ENCODE results near the gene UNK. TPM values are rescaled to one million over a fixed set of nuclear protein-coding genes. Genes with fewer than 3 reads are reported as not detected.

Gene UNK
- total and polyA plus RNA-seq, 2 donors (not counting 3 experiments of a cell fraction or from before 2014, with no cell fraction given): 18.0 to 23.2 TPM

DNA sequence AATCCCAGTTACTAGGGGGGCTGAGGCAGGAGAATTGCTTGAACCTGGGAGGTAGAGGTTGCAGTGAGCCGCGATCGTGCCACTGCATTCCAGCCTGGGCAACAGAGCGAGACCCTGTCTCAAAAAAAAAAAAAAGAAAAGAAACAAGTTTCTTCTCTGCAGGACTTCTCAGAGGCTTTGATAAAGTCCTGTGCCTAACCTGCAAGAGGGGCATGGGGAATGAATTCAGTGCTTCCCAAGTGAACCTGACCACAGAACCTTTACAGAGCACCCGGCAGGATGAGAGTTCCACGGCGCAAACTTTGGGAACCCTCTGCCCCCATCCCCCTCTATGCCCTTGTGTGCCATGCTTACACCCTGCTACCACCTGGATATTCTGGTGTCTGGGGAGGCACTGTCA is 45.4 kb upstream of the UNK start:
- no TSS peak for BruUV-seq (replicated peaks)
- Histone ChIP-seq H3K9ac (replicated peaks; ENCODE audit: extremely low read depth, insufficient read depth, low read length) (no peak overlapping the region), H3K27me3 (ENCODE audit: control insufficient read depth in 2 of 2, insufficient read depth in 2 of 2, low read length in 2 of 2) (no peaks in the 10 kb centered on the region), H3K4me2 (ENCODE audit: insufficient read depth, low read length) (no peak overlapping the region), H3K27ac (ENCODE audit: insufficient read depth, low read depth, low read length) (no peak overlapping the region), H3K4me3 (replicated peaks in 1 of 3; ENCODE audit: insufficient read depth in 1 of 3, low read depth in 1 of 3, low read length in 3 of 3) (no peak overlapping the region), H3K4me1 (ENCODE audit: control insufficient read depth, extremely low read depth, insufficient read depth, low read length) (no peaks in the 10 kb centered on the region), H3K36me3 (ENCODE audit: control insufficient read depth in 2 of 2, extremely low read depth in 1 of 2, insufficient read depth in 2 of 2, low read length in 2 of 2) (no peaks in the 10 kb centered on the region), H3K9me3 (replicated peaks; ENCODE audit: control insufficient read depth, insufficient read depth, low read length) (no peaks in the 10 kb centered on the region), H4K20me1 (replicated peaks; ENCODE audit: control insufficient read depth, extremely low read depth, insufficient read depth, low read length) (no peaks in the 10 kb centered on the region), H2AFZ (ENCODE audit: low read depth, low read length) (no peak overlapping the region), H3K9me1 (replicated peaks; ENCODE audit: control insufficient read depth, extremely low read depth, insufficient read depth, low read length) (no peaks in the 10 kb centered on the region), H3K79me2 (ENCODE audit: control insufficient read depth, insufficient read depth, low read length) (no peaks in the 10 kb centered on the region)
- dilution Hi-C loops (cut with MboI; ENCODE audit: extremely low pct_ligation_motif_present, low sequenced_read_pairs): no loop called here
- DNase-seq (ENCODE audit: low read depth, low spot score): no peak
- FAIRE-seq: no peak
- ChIA-PET POLR2A (interaction anchor here (1.2 kb wide), 1 partner anchor 72 kb away, joined by 3 read pairs; the partner anchor contains the start of genes RECQL5 and SAP30BP), CTCF (interaction anchor here (1.3 to 5.9 kb wide), 7 partner anchors 8 to 106 kb away, joined by 4 to 35 read pairs (median 6); partner anchors contain the start of gene SMIM5)
- intact Hi-C loops (cut with micrococcal nuclease): no loop called here
- TF ChIP-seq POLR2AphosphoS5 (IDR thresholded peaks at IDR 0.05; ENCODE audit: insufficient read depth, low read depth, low read length) (no peak), EZH2 (IDR thresholded peaks at IDR 0.05; ENCODE audit: borderline replicate concordance, low read depth, low read length, severe bottlenecking) (no peak), MYC (IDR thresholded peaks at IDR 0.05; ENCODE audit: low read depth, low read length) (no peak)
- TF ChIP-seq, protein P1, sequence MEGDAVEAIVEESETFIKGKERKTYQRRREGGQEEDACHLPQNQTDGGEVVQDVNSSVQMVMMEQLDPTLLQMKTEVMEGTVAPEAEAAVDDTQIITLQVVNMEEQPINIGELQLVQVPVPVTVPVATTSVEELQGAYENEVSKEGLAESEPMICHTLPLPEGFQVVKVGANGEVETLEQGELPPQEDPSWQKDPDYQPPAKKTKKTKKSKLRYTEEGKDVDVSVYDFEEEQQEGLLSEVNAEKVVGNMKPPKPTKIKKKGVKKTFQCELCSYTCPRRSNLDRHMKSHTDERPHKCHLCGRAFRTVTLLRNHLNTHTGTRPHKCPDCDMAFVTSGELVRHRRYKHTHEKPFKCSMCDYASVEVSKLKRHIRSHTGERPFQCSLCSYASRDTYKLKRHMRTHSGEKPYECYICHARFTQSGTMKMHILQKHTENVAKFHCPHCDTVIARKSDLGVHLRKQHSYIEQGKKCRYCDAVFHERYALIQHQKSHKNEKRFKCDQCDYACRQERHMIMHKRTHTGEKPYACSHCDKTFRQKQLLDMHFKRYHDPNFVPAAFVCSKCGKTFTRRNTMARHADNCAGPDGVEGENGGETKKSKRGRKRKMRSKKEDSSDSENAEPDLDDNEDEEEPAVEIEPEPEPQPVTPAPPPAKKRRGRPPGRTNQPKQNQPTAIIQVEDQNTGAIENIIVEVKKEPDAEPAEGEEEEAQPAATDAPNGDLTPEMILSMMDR (IDR thresholded peaks at IDR 0.05; ENCODE audit: extremely low read depth in 1 of 2, insufficient read depth in 1 of 2, low read depth in 1 of 2, low read length in 2 of 2): no peak
- TF ChIP-seq, protein P2, sequence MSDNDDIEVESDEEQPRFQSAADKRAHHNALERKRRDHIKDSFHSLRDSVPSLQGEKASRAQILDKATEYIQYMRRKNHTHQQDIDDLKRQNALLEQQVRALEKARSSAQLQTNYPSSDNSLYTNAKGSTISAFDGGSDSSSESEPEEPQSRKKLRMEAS (IDR thresholded peaks at IDR 0.05; ENCODE audit: insufficient read depth, insufficient read length): no peak

DNA sequence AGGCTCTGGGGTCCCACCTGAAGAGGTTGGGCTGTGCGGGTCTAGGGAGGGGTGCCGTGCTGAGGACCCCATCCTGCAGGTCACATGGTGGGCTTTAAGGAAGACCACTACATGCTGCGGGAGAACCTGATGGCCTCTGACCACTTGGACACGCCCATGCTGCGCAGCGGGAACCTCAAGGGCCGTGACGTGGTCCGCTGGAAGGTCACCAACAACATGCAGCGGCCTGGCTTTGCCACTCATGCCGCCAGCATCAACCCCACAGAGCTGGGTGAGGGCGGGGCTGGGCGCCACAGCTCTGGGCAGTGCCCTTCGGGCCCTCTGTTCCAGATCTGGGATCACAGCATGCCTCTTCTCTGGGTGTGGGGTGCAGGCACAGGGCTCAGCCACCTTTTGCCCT is 44.8 kb upstream of the UNK start:
- dilution Hi-C loops (cut with MboI; ENCODE audit: extremely low pct_ligation_motif_present, low sequenced_read_pairs): no loop called here

More for the DNA sequence above, 44.8 kb upstream of the UNK start:
- no peak for DNase-seq (ENCODE audit: low read depth, low spot score)
- Histone ChIP-seq H3K4me2 (ENCODE audit: insufficient read depth, low read length) (no peak overlapping the region), H2AFZ (ENCODE audit: low read depth, low read length) (no peak overlapping the region), H3K9me3 (replicated peaks; ENCODE audit: control insufficient read depth, insufficient read depth, low read length) (no peaks in the 10 kb centered on the region), H3K4me1 (ENCODE audit: control insufficient read depth, extremely low read depth, insufficient read depth, low read length) (no peaks in the 10 kb centered on the region), H3K9me1 (replicated peaks; ENCODE audit: control insufficient read depth, extremely low read depth, insufficient read depth, low read length) (no peaks in the 10 kb centered on the region), H3K79me2 (ENCODE audit: control insufficient read depth, insufficient read depth, low read length) (no peaks in the 10 kb centered on the region), H3K4me3 (replicated peaks in 1 of 3; ENCODE audit: insufficient read depth in 1 of 3, low read depth in 1 of 3, low read length in 3 of 3) (no peak overlapping the region), H3K9ac (replicated peaks; ENCODE audit: extremely low read depth, insufficient read depth, low read length) (no peak overlapping the region), H3K27me3 (ENCODE audit: control insufficient read depth in 2 of 2, insufficient read depth in 2 of 2, low read length in 2 of 2) (no peaks in the 10 kb centered on the region), H4K20me1 (replicated peaks; ENCODE audit: control insufficient read depth, extremely low read depth, insufficient read depth, low read length) (no peaks in the 10 kb centered on the region), H3K27ac (ENCODE audit: insufficient read depth, low read depth, low read length) (no peak overlapping the region), H3K36me3 (ENCODE audit: control insufficient read depth in 2 of 2, extremely low read depth in 1 of 2, insufficient read depth in 2 of 2, low read length in 2 of 2) (no peaks in the 10 kb centered on the region)
- TF ChIP-seq EZH2 (IDR thresholded peaks at IDR 0.05; ENCODE audit: borderline replicate concordance, low read depth, low read length, severe bottlenecking) (no peak), GATA2 (IDR thresholded peaks at IDR 0.05; ENCODE audit: insufficient read depth, insufficient read length, low read depth, low read length) (no peak), POLR2AphosphoS5 (IDR thresholded peaks at IDR 0.05; ENCODE audit: insufficient read depth, low read depth, low read length) (no peak), FOS (IDR thresholded peaks at IDR 0.05; ENCODE audit: borderline replicate concordance, insufficient read depth, low read length) (no peak), MYC (IDR thresholded peaks at IDR 0.05; ENCODE audit: low read depth, low read length) (no peak), JUN (IDR thresholded peaks at IDR 0.05; ENCODE audit: borderline replicate concordance, insufficient read depth, insufficient read length, low read depth) (no peak), POLR2A (IDR thresholded peaks at IDR 0.05; ENCODE audit: low read depth, low read length) (no peak)
- TF ChIP-seq, protein P2 (IDR thresholded peaks at IDR 0.05; ENCODE audit: insufficient read depth, insufficient read length): no peak
- TF ChIP-seq, protein P1 (IDR thresholded peaks at IDR 0.05; ENCODE audit: extremely low read depth in 1 of 2, insufficient read depth in 1 of 2, low read depth in 1 of 2, low read length in 2 of 2): no peak
- intact Hi-C loops (cut with micrococcal nuclease): no loop called here
- FAIRE-seq: no peak
- POLR2A ChIA-PET: no interaction called here
- BruUV-seq (replicated peaks): no TSS peak
- CTCF ChIA-PET: interaction anchor here (4.2 to 12.2 kb wide), 3 partner anchors 8 to 106 kb away, joined by 34 to 653 read pairs (median 35); partner anchors contain the start of gene SMIM5
